Tibial artery (tissue), 4 donors: ENCODE data around the gene SLC2A5.

ENCODE experiments used
- DNase-seq, 2 donors: peaks; one replicate each; pipeline ENCODE4 v3.0.0-alpha.2; 2019
- H3K27ac ChIP-seq, 2 donors: fragments of 200-600 bp; sonication (generic) in 1 of 2; 1 replicate in 1 of 2; 2 replicates in 1 of 2; pipeline ENCODE4 v1.5.1; 2018 to 2019; ENCODE audit warnings: mild to moderate bottlenecking in 1 of 2
- H3K27me3 ChIP-seq, 2 donors: fragments of 200-600 bp; sonication (generic) in 1 of 2; one replicate each; pipeline versions ENCODE4 v1.5.1 to v1.6.0; 2016 to 2019
- H3K36me3 ChIP-seq, 3 donors: fragments of 200-600 bp; sonication (generic) in 2 of 3; one replicate each; pipeline ENCODE4 v1.5.1; 2016 to 2019; ENCODE audit warnings: mild to moderate bottlenecking in 2 of 3
- H3K4me1 ChIP-seq, 4 donors: fragments of 200-600 bp; sonication (generic) in 2 of 4; 1 replicate in 3 of 4; 2 replicates in 1 of 4; pipeline ENCODE4 v1.5.1; 2016 to 2019
- H3K4me3 ChIP-seq, 2 donors: fragments of 200-600 bp; sonication (generic) in 1 of 2; 1 replicate in 1 of 2; 2 replicates in 1 of 2; pipeline ENCODE4 v1.5.1; 2018 to 2019; ENCODE audit warnings: mild to moderate bottlenecking in 2 of 2
- H3K9me3 ChIP-seq, 3 donors: fragments of 200-600 bp; sonication (generic) in 1 of 3; one replicate each; pipeline ENCODE4 v1.5.1; 2016 to 2019
- intact Hi-C: fragments of 100-400 bp; cut with DNase I; formaldehyde crosslinking; loops from one replicate; pipeline ENCODE4 v1.15.0; 2023; ENCODE audit warnings: low total_unique reads
- TF ChIP-seq, protein P1 (sequence below), 2 experiments: fragments of 200-600 bp in 1 of 2; fragments of 450-650 bp in 1 of 2; IDR thresholded peaks; one replicate each; pipeline ENCODE4 v1.5.1; 2017 to 2019; ENCODE audit warnings: antibody characterized with exemption in 2 of 2, mild to moderate bottlenecking in 1 of 2, moderate library complexity in 1 of 2

SLC2A5 gene

DNA sequence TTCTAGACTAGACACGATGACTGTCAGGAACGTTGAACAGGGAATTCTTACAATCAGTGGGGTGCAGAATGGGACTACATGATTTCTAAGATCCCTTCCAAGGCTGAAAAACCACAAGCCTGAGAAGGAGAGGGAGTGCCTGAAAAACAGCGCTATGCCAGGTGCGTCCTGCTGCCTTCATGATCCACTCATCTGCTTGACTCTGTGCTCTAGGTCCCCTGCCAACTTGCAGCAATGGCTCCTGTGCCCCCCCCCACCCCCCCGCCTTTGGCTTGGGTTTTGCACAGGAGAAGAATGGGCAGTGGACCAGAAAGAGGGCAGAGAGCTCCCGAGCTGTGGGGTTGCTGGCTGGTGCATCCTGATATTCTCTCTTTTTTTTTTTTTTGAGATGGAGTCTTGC lies 49.1 kb downstream of the SLC2A5 start:
- Histone ChIP-seq H3K9me3 (no peaks in the 10 kb centered on the region), H3K27me3 (peaks cover 0 to 8% of the 10 kb centered on the region in 2 donors), H3K4me3 (no peak overlapping the region), H3K36me3 (no peaks in the 10 kb centered on the region), H3K4me1 (no peaks in the 10 kb centered on the region), H3K27ac (no peak overlapping the region)
- intact Hi-C loops = no loop called here
- no peak for DNase-seq
- TF ChIP-seq, protein P1, sequence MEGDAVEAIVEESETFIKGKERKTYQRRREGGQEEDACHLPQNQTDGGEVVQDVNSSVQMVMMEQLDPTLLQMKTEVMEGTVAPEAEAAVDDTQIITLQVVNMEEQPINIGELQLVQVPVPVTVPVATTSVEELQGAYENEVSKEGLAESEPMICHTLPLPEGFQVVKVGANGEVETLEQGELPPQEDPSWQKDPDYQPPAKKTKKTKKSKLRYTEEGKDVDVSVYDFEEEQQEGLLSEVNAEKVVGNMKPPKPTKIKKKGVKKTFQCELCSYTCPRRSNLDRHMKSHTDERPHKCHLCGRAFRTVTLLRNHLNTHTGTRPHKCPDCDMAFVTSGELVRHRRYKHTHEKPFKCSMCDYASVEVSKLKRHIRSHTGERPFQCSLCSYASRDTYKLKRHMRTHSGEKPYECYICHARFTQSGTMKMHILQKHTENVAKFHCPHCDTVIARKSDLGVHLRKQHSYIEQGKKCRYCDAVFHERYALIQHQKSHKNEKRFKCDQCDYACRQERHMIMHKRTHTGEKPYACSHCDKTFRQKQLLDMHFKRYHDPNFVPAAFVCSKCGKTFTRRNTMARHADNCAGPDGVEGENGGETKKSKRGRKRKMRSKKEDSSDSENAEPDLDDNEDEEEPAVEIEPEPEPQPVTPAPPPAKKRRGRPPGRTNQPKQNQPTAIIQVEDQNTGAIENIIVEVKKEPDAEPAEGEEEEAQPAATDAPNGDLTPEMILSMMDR (IDR thresholded peaks at IDR 0.05) = no peak

- TF ChIP-seq, protein P1 (IDR thresholded peaks at IDR 0.05) = no peak
- Histone ChIP-seq H3K36me3 (no peaks in the 10 kb centered on the region), H3K4me3 (no peak overlapping the region), H3K27ac (no peak overlapping the region), H3K9me3 (no peaks in the 10 kb centered on the region), H3K27me3 (peaks cover 0 to 8% of the 10 kb centered on the region in 2 donors), H3K4me1 (no peaks in the 10 kb centered on the region)
- intact Hi-C loops = no loop called here
- no peak for DNase-seq
Observed at GRCh38 chr1:9019896-9020295, 49.5 kb downstream of the SLC2A5 start.

DNA sequence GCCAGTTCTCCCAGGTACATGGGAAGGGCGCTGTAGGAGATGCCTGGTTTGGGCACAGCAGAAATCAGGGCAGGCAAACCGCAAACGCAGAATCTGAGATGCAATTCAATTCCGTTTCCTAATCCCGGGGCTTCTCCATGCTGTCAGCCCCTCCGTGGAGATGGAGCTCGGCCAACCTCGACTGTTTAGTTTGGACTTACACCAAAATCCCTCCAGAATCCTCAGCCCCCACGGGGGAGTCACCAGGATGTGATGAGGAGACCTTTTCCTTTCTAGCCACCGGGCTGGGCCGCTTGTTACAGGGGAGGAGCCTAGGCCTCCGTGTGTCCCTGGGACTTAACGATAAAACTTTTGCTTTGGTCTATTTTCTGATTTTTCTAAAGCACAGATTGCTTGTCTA lies 51.1 kb downstream of the SLC2A5 start:
- Histone ChIP-seq H3K4me3 (no peak overlapping the region), H3K27ac (no peak overlapping the region), H3K27me3 (peaks cover 0 to 18% of the 10 kb centered on the region in 2 donors), H3K9me3 (no peaks in the 10 kb centered on the region), H3K4me1 (no peaks in the 10 kb centered on the region), H3K36me3 (no peaks in the 10 kb centered on the region)
- intact Hi-C loops = no loop called here
- TF ChIP-seq, protein P1 (IDR thresholded peaks at IDR 0.05) = no peak
- DNase-seq = no peak

DNA sequence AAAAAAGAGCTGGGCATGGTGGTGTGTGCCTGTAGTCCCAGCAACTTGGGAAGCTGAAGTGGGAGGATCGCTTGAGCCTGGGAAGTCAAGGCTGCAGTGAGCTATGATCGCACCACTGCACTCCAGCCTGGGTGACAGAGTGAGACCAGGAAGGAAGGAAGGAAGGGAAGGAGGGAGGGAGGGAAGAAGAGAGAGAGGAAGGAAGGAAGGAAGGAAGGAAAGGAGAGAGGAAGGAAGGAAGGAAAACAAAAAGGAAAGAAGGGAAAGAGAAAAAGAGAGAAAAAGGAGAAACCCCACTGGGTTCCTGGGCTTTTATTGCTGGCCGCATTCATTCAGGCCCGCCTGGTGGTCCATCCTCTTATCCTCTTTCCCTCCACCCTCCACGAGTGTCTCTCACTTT lies 53.0 kb downstream of the SLC2A5 start:
- Histone ChIP-seq H3K27me3 (peaks cover 0 to 19% of the 10 kb centered on the region in 2 donors), H3K4me1 (no peaks in the 10 kb centered on the region), H3K9me3 (no peaks in the 10 kb centered on the region), H3K36me3 (no peaks in the 10 kb centered on the region), H3K27ac (no peak overlapping the region), H3K4me3 (no peak overlapping the region)
- intact Hi-C loops = no loop called here
- TF ChIP-seq, protein P1 (IDR thresholded peaks at IDR 0.05) = no peak
- DNase-seq = no peak

GRCh38 chr1:9014475-9015375 lies 54.7 kb downstream of the SLC2A5 start:
- Histone ChIP-seq H3K36me3 (no peaks in the 10 kb centered on the region), H3K4me3 (no peak overlapping the region), H3K27me3 (peaks cover 0 to 17% of the 10 kb centered on the region in 2 donors), H3K27ac (no peak overlapping the region), H3K9me3 (no peaks in the 10 kb centered on the region), H3K4me1 (no peaks in the 10 kb centered on the region)
- no peak for DNase-seq
- TF ChIP-seq, protein P1 (IDR thresholded peaks at IDR 0.05) = no peak
- intact Hi-C loops = no loop called here
